ENCODE measurements around the gene COQ10A. TPM values are rescaled to one million over a fixed set of nuclear protein-coding genes. Genes with fewer than 3 reads are reported as not detected.

The COQ10A gene
- total and polyA plus RNA-seq, 9 of the 15 experiments (the other 6 are each of a cell fraction or from before 2014, with no cell fraction given) = 3.1 to 26.4 (median 12.7) TPM

GRCh38 chr12:56299853-56300643 is 33.3 kb downstream of the COQ10A start, which contains the start of gene CS (continued):
- TF ChIP-seq SRSF1 (IDR thresholded peaks at IDR 0.05; ENCODE audit: low read depth, low read length) (no peak), ZNF431 (CRISPR knock-in tag; IDR thresholded peaks at IDR 0.05) (no peak), NELFE (IDR thresholded peaks at IDR 0.05; ENCODE audit: insufficient read depth, insufficient read length) (no peak), HLTF (IDR thresholded peaks at IDR 0.05) (no peak), SMAD4 (CRISPR knock-in tag; conservative IDR thresholded peaks at IDR 0.05) (peak; percentile 87), SPI1 (IDR thresholded peaks at IDR 0.05; ENCODE audit: borderline replicate concordance, low read depth, low read length) (0 out of 2 replicates have a peak, but pooled peaks have one; percentile 24), FOXA1 (IDR thresholded peaks at IDR 0.05; ENCODE audit: borderline replicate concordance) (no peak), HDAC6 (IDR thresholded peaks at IDR 0.05; ENCODE audit: low read depth, low read length) (no peak), SUPT5H (IDR thresholded peaks at IDR 0.05) (peak; percentile 92), ZNF436 (CRISPR knock-in tag; IDR thresholded peaks at IDR 0.05) (no peak), TBL1XR1 (IDR thresholded peaks at IDR 0.05; ENCODE audit: low read length in 2 of 2) (no peak; a peak in 1 of 4 replicates), RAD51 (IDR thresholded peaks at IDR 0.05; ENCODE audit: borderline replicate concordance, low read depth) (no peak), ZNF707 (CRISPR knock-in tag; conservative IDR thresholded peaks at IDR 0.05) (no peak), KHSRP (IDR thresholded peaks at IDR 0.05) (no peak), ZBTB33 (CRISPR knock-in tag; IDR thresholded peaks at IDR 0.05) (peak; percentile 62), NCOA2 (IDR thresholded peaks at IDR 0.05; ENCODE audit: partially characterized antibody in 2 of 2) (peak in 1 of 2 experiments; percentile 50), RBM34 (IDR thresholded peaks at IDR 0.05; ENCODE audit: borderline replicate concordance, insufficient read depth, low read length) (no peak), ZNF695 (CRISPR knock-in tag; IDR thresholded peaks at IDR 0.05) (no peak), KDM2B (CRISPR knock-in tag; IDR thresholded peaks at IDR 0.05) (no peak), PYGO2 (tag; IDR thresholded peaks at IDR 0.05) (no peak), TEAD4 (IDR thresholded peaks at IDR 0.05; ENCODE audit: low read length) (no peak), TEAD4 (CRISPR knock-in tag; IDR thresholded peaks at IDR 0.05; ENCODE audit: borderline replicate concordance) (no peak)
- TF ChIP-seq, protein P1, sequence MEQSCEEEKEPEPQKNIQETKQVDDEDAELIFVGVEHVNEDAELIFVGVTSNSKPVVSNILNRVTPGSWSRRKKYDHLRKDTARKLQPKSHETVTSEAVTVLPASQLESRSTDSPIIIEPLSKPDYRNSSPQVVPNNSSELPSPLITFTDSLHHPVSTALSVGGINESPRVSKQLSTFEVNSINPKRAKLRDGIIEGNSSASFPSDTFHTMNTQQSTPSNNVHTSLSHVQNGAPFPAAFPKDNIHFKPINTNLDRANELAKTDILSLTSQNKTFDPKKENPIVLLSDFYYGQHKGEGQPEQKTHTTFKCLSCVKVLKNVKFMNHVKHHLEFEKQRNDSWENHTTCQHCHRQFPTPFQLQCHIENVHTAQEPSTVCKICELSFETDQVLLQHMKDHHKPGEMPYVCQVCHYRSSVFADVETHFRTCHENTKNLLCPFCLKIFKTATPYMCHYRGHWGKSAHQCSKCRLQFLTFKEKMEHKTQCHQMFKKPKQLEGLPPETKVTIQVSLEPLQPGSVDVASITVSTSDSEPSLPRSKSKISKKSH (CRISPR knock-in tag; IDR thresholded peaks at IDR 0.05) = no peak
- TF ChIP-seq, protein P2, sequence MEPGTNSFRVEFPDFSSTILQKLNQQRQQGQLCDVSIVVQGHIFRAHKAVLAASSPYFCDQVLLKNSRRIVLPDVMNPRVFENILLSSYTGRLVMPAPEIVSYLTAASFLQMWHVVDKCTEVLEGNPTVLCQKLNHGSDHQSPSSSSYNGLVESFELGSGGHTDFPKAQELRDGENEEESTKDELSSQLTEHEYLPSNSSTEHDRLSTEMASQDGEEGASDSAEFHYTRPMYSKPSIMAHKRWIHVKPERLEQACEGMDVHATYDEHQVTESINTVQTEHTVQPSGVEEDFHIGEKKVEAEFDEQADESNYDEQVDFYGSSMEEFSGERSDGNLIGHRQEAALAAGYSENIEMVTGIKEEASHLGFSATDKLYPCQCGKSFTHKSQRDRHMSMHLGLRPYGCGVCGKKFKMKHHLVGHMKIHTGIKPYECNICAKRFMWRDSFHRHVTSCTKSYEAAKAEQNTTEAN (CRISPR knock-in tag; IDR thresholded peaks at IDR 0.05) = no peak
- TF ChIP-seq, protein P3, sequence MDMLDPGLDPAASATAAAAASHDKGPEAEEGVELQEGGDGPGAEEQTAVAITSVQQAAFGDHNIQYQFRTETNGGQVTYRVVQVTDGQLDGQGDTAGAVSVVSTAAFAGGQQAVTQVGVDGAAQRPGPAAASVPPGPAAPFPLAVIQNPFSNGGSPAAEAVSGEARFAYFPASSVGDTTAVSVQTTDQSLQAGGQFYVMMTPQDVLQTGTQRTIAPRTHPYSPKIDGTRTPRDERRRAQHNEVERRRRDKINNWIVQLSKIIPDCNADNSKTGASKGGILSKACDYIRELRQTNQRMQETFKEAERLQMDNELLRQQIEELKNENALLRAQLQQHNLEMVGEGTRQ (CRISPR knock-in tag; IDR thresholded peaks at IDR 0.05) = no peak; the same call in 1 of the 2 replicates

All from K562 (cell line).